Activated CD4-positive, alpha-beta T cell treated with anti-CD3 and anti-CD28 coated beads, Interleukin-2, amount 50 U/mL, for 48 hours (primary cell): Measurements from ENCODE around the gene IL1R2.

Source experiments
- DNase-seq, 2 experiments: peaks; one replicate each; pipeline ENCODE4 v3.0.0-alpha.2; 2020

IL1R2 gene, protein sequence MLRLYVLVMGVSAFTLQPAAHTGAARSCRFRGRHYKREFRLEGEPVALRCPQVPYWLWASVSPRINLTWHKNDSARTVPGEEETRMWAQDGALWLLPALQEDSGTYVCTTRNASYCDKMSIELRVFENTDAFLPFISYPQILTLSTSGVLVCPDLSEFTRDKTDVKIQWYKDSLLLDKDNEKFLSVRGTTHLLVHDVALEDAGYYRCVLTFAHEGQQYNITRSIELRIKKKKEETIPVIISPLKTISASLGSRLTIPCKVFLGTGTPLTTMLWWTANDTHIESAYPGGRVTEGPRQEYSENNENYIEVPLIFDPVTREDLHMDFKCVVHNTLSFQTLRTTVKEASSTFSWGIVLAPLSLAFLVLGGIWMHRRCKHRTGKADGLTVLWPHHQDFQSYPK

DNA sequence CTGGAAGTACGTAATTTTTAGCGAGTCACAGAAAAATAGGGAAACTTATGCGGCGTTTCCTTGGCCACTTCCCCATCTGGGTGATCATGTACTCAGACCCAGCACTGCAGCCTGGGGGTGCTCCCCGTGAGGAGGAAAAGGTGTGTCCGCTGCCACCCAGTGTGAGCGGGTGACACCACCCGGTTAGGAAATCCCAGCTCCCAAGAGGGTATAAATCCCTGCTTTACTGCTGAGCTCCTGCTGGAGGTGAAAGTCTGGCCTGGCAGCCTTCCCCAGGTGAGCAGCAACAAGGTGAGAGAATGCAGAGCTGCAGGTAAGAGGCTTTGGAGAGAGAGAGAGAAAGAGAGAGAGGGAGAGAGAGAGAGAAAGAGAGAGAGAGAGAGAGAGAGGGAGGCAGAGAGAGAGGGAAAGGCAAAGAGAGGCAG is at the start of gene IL1R2:
Gene IL1R2, plus strand, starts transcription at position 240 of the 425 bp plus-strand sequence. CDS start 16,616 bp downstream, outside the sequence.
- no peak for DNase-seq

DNA sequence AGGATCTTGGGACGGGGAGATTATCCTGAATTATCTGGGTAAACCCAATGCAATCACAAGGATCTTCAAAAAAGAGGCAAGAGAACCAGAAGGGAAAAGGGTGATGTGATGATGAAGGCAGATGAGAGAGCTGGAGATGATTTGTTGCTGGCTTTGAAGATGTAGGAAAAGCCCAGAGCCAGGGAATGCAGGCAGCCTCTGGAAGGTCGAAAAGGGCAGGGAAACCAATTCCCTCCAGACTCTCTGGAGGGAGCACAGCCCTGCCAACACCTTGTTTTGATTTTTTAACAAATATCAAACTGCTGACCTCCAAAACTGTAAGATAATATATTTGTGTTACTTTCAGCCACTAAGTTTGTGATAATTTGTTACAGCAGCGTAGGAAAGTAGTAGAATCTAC is 48.9 kb upstream of the IL1R2 start:
- DNase-seq = no peak

DNA sequence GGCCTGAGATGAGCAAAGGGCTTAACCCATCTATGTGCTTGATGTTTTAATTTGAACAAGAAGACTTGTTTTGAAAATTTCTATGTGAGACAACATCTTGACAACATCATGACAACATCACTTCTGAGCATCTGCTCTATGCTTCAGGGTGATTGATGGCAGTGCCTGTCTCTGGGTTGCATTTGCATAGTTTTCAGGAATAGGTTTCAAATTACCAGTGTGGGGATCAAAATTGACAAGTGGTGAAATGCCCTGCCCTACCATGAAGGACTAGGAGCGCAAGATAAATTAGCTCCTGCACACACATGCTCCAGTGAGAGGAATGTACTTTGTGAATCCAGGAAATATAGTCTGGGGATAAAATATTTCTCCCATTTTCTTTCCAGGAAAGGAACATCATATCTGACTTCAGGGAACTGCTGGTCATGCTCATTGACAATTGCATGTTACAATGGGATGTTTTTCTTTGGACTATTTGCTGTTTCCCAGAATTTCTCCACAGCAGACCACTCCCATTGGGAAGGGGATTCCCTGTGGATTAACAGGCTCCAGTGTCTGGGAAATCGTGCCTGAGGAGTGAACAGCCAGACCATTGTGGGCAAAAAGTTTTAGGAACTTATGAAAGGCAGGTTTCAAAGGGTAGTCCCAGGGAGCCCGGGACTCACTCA is 45.3 kb upstream of the IL1R2 start:
- DNase-seq = no peak

DNA sequence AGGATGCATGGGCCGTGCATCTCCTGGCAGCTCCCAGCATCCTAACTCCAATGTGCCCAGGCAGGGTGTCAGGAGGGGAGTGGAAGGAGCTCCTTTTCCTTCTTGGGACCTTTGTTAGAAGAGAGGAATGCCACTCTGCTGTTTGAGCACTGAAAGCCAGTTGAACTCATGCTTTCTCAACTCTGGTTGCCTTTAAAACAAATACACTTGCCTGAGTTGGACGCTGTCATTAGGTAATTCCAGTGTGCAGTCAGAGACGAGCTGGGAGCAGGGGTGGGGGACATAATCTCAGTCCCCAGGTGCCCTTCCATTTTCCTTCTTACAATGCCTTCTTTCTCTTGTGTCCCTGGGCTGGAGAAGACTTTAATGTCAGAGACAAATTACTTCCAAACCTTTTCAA is 44.4 kb upstream of the IL1R2 start:
- no peak for DNase-seq

DNA sequence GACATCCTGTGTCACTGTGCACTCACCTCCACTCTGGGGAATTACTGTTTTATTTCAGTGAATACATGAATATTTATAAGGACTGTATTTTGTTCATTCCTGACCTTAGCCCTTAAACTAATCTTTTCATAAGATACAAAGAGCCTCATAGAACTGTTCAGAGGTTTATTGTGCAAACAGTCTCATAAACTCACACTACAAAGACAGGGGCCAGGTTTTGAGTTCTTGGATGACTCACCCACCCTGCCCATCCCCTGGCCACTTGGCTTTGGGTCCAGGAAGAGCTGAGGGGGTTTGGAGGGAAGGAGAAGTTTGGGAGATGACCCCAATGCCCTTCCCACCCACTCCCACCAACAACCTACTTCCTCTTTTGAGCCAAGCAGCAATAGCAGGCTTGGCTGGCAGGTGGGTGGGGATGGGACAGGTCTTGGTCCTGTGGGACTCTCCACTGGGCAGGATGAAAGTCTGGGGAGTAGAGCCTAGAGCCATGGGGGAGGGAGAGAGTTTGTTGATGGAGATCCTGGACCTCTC is 43.1 kb upstream of the IL1R2 start:
- DNase-seq = no peak

DNA sequence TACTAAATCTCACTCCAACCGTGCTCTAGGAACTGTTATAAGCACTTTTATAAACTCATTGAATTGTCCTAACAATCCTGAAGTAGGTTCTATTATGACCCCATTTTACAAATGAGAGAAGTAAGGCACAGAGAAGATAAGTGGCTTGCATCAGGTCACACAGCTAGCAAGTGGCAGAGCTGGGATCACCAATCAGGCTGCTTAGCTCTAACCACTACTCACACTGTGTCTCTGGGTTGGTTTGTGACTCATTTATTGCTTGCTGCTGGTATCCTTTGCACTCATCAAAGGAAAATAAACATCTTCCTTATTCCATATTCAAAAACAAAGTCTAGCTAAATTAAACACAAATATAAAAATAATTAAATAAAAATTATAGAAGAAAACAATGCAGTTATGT is 42.5 kb upstream of the IL1R2 start:
- DNase-seq = no peak

DNA sequence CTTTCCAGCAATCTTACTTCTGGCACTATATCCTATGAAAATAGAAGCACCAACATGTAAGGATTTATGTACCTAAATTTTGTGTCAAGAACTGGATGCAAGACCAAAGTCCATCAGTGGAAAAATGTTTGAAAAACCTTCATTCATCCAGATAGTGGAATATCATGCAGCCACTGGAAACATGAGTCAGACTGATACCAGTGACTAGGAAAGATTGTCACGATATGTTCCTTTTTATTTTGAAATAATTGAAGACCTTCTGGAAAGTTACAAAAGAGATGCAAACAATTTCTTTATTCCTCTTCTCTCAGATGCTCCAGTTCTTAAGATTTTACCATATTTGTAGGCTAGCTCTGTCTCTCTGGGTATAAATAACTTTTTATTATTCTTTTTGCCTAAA is 40.5 kb upstream of the IL1R2 start:
- no peak for DNase-seq

DNA sequence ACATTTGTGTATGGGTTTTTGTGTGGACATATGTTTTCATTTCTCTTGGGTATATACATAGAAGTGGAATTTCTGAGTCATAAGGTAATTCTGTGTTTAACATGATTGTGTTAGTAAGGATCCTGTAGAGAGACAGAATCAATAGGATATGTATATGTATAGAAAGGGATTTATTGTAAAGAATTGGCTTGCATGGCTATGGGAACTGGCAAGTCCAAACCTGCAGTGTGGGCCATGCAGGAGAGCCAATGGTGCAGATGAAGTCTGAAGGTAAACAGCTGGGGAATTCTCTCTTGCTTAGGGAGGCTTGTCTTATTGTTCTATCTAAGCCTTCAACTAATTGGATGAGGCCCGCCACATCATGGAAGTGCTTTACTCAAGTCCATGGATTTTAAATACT is 39.2 kb upstream of the IL1R2 start:
- DNase-seq = no peak

DNA sequence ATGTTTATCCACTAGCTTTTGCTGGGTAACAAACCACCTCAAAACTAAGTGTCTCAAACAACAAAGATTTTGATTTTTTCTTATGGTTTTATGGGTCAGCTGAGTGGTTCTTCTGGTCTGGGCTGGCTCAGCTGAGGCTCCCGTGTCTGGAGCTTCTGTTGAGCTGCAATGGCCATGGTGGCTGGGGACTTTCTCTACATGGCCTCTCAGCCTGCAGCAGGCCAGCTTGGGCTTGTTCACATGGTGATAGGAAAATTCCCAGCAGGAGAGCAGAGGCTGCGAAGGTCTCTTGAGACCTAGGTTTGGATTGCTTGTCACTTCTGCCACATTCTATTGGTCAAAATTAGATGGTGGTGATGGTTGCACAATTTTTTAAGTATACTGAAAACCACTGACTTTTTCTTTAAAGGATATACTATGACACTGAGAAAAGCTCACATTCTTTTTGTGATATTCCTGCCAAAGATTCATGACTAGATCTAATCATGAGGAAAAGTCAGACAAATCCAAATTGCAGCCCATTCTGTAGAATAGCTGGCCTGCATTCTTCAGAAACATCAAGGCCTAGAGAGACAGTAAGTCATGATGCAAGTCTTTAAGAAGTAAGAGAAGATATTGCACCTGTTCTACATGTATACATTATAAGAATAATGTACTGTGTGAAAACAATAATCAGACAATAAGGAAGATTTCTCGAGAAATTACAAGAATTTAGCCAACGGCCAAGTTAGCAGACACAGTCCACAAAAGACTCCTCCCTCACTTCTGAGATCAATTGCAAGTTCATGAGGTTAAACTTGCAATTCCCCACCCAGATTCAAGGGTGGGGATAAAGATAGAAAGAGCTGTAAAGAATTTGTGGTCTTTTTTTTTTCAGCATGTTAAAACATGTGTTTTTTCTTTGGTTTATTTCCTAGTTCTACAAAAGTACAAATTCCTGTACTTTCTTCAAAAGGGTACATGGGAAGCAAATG is 35.0 kb upstream of the IL1R2 start:
- no peak for DNase-seq

DNA sequence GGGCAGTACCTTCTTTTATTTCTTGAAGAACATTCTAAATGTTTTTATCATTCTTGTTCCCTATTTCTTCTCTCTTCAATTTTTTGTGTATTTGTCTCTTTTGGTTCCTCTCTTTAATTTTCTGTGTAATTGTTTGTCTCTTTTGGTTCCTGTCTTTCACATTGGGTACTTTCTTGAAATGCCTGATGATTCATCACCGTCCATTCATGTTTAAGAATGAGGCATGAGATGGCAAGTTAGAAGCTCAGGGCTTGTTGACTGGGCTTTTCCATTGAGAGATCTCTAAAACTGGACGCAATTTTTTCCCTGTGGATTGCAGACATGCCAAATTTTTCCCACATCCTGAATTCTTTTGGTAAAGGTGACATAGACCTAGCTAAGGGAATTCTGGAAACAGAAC is 33.7 kb upstream of the IL1R2 start:
- no peak for DNase-seq

DNA sequence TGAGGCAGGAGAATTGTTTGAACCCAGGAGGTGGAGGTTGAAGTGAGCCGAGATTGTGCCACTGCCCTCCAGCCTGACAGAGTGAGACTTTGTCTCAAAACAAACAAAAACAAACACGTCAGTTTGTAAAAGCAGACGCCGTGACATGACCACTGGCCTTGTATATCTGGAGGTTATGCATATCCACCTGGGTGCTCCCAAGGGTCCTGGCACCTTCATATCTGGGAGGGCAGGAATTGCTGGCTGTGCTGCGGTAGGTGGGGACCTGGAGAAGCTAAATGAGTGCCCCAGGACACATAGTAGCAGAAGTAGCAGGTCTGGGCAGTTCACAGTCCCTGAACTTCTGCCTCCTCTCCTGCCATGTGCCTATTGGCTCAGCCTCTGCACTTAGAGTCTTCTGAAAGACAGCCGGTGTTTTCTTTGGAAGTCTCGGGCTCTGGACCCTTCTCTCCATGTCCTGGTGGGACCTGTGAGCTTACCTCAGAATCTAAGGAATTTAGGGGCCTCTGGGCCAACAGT is 30.9 kb upstream of the IL1R2 start:
- DNase-seq = no peak

DNA sequence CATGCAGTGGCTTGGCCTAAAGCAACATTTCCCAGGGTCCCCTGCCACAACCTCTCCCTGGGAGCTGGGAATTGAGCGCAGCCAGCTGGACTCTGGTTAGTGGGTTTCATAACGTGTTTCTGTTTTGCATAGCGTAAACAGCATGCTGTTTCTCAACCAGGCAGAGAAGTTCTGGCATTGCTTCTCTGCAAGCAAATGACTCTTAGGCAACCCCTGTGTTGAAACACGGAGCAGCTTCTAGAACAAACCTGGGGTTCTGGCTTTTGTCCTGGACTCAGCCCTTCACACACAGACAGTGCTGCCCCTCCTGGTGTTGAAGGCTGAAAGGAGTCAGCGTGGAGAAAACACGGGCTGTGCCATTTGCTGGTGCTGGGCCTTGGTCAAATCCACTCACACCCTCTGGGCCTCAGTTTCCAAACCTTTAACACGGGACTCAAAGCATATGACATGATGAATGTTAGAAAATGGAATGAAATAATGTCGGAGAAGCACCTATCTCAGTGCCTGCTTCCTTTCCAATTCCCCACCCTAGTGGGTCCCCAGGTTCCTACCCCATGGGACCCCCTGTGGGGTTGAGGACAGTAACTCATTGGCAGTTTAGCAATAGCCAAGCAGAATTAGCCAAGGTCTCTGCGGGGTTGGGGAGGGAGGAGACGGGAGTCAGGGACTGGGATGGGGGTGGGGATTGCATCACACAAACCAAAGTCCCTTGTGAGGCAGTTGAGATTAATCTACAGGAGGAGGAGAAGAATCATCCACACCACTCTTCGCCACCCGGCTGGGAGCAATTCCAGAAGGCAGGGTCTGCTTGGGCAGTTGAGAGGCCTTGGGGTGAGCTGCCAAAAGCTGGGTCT is 30.2 kb upstream of the IL1R2 start:
- no peak for DNase-seq

DNA sequence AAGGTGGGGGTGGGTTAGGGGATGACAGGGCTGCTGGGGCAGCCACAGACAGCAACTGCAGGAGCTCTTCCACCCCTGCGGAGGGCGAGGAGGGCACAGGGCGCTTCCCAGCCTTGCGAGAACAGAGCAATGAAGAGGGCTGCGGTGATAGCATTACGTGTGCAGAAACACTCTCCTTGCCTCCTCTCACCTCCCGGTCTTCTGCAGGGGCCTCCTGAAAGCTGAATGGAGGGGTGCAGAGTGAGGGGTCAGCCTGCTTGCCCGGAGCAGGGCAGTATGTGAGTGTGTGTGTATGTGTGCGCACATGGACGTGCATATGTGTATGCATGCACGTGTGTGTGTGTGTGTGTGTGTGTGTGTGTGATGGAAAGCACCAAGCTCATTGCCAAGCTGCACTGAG is 29.5 kb upstream of the IL1R2 start:
- no peak for DNase-seq

DNA sequence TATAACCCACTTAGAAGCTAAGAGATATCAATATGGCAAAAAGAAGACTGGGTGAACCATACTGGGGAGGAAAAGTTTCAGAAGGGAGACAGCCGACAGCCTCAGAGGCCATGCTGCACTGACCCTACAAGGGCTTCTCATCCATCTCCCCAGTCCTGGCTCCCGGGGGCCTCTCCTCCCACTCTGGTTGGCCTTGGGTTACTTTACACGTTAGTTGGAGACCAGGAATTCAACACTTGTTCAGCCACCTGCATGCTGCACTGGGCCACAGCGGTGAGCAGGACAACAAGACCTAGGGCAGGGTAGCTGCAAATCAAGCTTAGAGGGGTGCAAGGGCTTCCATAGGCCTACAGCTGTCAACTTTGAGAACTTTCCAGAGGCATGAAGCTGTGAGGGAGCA is 28.6 kb upstream of the IL1R2 start:
- no peak for DNase-seq

DNA sequence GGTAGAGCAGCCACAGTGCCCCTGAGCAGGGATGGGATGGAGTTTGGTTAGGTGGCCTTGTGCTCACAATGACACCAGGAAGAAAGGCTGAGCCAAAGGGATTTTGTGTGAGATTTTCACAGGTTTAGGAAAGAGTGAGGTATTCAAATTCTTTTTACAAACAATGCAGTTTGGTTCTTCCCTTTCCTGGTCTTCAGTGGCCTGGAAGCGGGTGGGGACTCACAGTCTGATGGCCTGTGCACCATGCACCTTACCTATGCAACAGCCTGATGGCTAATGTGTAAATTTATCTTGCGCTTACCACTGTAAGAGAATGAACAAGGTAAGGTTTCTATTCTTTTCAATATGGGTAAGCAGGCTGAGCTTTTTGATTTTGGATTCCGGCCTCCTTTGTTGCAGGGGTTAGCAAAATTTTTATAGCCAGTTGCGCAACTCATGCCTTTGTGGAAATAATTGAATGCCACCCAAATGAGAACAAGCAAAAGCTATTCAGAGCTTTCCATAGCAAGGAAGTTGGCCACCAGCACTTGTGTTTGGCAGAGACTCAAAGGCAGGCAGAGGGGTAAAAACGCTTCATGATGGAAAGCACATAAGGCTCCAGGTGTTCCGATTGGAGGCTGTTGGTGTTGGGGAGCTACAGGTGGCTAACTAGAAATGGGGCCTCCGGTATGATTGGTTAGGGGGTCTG is 23.8 kb upstream of the IL1R2 start:
- no peak for DNase-seq

DNA sequence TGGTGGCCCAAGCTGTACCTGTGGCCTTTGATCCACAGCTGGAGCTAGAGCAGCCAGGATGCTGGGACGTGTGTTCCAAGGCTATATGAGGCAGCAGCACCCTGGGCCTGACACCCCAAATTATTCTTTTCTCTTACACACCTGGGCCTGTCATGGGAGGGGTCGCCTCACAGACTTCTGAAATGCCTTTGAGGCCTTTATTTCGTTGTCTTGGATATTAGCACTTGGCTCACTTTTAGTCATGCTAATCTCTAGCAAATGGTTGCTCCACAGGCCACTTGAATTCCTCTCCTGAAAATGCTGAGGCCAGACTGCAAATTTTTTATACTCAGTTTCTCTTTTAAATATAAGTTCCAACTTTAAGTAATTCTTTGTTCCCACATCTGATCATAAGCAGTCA is 22.0 kb upstream of the IL1R2 start:
- no peak for DNase-seq

DNA sequence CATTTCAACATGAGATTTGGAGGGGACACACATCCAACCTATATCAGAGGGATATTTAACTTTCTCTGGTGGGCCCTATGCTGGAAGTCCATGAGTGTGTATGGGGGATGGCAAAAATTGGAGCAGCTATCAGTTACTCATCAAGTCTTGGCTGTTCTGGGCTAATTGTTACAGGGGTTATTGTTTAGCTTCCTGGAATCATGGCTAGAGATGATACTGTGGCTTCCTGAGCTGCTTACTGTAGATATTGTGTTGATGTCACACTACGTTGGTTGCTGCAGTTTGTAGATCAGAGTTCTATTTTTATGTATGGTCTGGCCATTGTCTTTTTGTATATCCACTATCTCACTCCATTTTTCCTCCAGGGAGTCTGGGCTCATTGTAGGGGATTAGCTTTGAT is 20.9 kb upstream of the IL1R2 start:
- no peak for DNase-seq

DNA sequence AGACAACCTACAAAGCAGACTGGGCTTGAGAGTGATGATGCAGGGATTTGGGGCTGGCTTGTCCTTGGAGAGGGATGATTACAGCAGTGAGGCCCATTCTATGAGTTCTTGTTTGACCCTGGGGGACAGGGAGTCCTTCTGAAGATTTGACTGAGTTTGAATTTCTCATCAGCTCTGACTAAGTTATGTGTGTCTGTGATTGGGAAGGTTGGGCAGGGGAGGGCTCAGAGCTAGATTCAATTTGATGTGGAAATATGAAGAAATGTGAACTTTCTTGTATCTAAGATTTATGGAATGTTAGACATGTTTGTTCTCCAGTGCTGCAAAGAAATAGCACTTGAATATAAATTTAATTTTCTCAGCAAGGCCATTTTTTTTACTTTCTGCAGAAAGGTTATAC is 19.9 kb upstream of the IL1R2 start:
- no peak for DNase-seq

DNA sequence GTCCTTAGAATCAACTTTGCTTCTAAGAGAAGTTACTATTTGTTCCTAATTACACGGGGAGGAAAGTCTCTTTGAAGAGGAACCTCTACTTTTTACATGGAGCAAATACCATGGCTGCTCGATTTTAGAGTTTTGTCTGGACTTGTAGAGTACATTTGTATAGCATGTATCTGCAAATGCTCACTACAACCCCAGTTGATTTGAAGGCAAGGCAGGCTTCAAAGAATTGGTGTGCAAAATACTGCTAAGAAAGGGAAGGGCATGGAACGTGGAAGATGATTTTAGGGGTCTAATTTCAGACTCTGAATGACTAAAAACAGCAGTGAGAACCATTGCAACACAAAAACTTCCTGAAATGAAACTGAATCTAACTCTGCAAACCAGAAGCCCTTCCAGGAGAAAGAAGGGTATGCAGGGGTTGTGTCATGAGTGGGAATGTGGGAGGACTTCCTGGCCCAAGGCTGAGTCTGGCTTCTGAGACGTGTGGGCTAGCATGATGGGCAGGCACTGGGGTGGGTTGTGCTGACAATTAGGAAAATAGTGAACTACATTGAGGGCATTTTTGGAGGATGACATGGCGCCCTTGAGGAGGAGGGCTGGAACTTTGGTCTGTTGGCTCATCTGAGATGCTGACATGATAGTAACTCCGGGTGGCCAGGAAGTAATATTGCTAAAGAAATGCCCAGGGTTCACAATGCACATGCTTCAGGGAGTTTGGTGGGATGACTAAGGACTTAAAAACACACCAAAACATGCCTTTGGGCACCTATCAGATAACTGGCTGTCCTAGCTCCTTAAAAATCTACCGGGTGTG is 18.9 kb upstream of the IL1R2 start:
- DNase-seq = no peak

DNA sequence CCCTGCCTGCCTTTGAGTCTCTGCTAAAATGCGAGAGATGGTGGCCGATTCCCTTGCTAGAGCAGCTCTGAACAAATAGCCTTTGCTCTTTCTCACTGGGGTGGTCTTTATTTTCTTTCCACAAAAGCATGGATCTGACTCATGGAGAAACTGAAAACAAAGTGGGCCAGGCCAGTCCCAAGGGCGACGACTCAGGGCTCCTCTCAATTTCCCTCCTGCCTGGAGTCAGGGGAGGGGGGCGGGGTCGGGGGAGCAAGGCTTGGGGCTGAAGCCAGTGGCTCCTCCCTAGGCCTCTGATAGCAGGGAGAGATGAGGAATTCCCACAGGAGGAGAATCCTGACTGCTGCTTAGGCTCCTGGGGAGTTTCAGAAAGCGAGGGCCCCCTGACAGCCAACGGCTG is 17.1 kb upstream of the IL1R2 start:
- no peak for DNase-seq
